Right atrium auricular region (tissue), 2 donors: ENCODE results near the gene RAD9B. TPM values are rescaled to one million over a fixed set of nuclear protein-coding genes. Genes with fewer than 3 reads are reported as not detected.
A peak's percentile ranks its signal among the peaks of the same experiment; 100 is the strongest.

Experiments
- DNase-seq: peaks from one replicate; pipeline ENCODE4 v3.0.0-alpha.2; 2019; ENCODE audit warnings: low spot score
- H3K27ac ChIP-seq, 2 donors: fragments of 200-600 bp; sonication (generic); 1 replicate in 1 of 2; 2 replicates in 1 of 2; pipeline ENCODE4 v1.5.1; 2016 to 2019
- H3K27me3 ChIP-seq, 2 donors: fragments of 200-600 bp; sonication (generic); one replicate each; pipeline versions ENCODE4 v1.5.1 to v1.6.0; 2017 to 2019
- H3K36me3 ChIP-seq: fragments of 200-600 bp; sonication (generic); one replicate; pipeline ENCODE4 v1.5.1; 2016
- H3K4me1 ChIP-seq, 2 donors: fragments of 200-600 bp; sonication (generic); one replicate each; pipeline versions ENCODE4 v1.5.1 to v1.6.0; 2017 to 2019
- H3K4me3 ChIP-seq, 2 donors: fragments of 200-600 bp; sonication (generic); 1 replicate in 1 of 2; 2 replicates in 1 of 2; pipeline ENCODE4 v1.5.1; 2017 to 2019; ENCODE audit warnings: mild to moderate bottlenecking in 1 of 2, moderate library complexity in 1 of 2
- H3K9me3 ChIP-seq, 2 donors: fragments of 200-600 bp; sonication (generic); one replicate each; pipeline ENCODE4 v1.5.1; 2019
- total RNA-seq, 2 donors: library from RNA; depleted of rRNA; stranded (reverse); fragments of >200 nt; gene quantifications; one replicate each; pipeline ENCODE4 v1.1.0, GENCODE V29; 2016
- TF ChIP-seq, protein P1 (sequence below), 2 donors: fragments of 200-600 bp; sonication (generic); IDR thresholded peaks; one replicate each; pipeline ENCODE4 v1.5.1; 2019; ENCODE audit warnings: antibody characterized with exemption in 2 of 2

Gene RAD9B
- total RNA-seq, 2 donors from 2014 or later, result 0.26 to 1.2 TPM

DNA sequence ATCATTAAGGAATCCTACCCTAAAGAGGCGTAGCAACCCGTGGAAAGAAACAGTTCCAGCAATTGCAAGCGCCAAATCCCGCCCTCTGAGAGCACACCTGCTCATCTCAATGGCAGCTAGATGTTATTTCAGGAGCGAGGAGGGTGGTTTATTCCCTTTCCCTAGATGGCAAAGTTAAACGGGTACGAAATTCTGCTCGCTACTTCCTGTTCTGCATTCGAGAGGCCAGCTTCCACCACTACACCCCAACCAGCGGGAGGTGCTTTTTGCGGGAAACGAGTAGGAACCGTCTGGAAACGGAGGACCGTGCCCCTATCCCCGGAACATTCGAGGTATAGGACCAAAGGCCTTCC lies 756 bp upstream of the RAD9B start:
- Histone ChIP-seq H3K36me3 (no peaks in the 10 kb centered on the region), H3K27me3 (no peaks in the 10 kb centered on the region), H3K27ac (peak overlapping the region; percentile 89 to 91), H3K4me1 (peaks cover 0 to 34% of the 10 kb centered on the region in 2 donors), H3K9me3 (no peaks in the 10 kb centered on the region), H3K4me3 (peak overlapping the region; percentile 90 to 94)
- DNase-seq, result no peak
- TF ChIP-seq, protein P1, sequence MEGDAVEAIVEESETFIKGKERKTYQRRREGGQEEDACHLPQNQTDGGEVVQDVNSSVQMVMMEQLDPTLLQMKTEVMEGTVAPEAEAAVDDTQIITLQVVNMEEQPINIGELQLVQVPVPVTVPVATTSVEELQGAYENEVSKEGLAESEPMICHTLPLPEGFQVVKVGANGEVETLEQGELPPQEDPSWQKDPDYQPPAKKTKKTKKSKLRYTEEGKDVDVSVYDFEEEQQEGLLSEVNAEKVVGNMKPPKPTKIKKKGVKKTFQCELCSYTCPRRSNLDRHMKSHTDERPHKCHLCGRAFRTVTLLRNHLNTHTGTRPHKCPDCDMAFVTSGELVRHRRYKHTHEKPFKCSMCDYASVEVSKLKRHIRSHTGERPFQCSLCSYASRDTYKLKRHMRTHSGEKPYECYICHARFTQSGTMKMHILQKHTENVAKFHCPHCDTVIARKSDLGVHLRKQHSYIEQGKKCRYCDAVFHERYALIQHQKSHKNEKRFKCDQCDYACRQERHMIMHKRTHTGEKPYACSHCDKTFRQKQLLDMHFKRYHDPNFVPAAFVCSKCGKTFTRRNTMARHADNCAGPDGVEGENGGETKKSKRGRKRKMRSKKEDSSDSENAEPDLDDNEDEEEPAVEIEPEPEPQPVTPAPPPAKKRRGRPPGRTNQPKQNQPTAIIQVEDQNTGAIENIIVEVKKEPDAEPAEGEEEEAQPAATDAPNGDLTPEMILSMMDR (IDR thresholded peaks at IDR 0.05), result no peak

DNA sequence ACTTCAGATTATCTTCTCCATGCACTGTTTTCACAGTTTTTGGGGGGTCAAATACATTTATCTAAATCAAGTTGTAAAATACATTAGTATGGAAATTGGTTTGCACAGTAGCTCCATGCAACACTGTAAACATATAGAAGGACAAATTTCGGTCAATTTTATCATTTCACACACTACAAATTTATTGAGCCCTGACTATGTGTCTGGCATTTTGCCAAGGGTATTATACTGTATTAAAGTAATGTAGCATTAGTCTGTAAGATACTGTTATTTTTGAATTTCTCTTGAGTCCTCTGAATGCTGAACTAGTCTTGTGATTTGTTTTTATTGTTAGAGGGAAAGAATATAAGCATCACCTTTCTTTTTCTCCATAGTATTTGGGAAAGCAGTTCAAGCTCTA lies 1.3 kb downstream of the RAD9B start:
- DNase-seq, result no peak
- no peak overlapping the region for H3K4me3 ChIP-seq
- H3K9me3 ChIP-seq, result no peaks in the 10 kb centered on the region
- no peaks in the 10 kb centered on the region for H3K27me3 ChIP-seq
- H3K27ac ChIP-seq, result no peak overlapping the region
- no peaks in the 10 kb centered on the region for H3K36me3 ChIP-seq
- H3K4me1 ChIP-seq, result peaks cover 0 to 34% of the 10 kb centered on the region in 2 donors
- TF ChIP-seq, protein P1 (IDR thresholded peaks at IDR 0.05), result no peak

DNA sequence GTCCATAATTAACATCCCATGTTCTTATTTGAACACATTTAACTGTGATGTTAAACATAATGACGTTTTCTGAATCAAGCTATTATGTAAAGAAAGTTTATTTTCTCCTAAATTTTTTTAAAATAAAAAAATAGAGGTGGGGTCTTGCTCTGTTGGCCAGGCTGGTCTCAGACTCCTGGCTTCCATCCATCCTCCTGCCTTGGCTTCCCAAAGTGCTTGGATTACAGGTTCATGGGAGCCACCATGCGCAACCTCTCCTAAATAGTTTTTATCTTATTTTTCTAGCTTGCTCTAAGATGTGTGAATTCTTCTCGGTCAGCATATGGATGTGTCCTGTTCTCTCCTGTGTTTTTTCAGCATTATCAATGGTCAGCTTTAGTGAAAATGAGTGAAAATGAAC lies 3.2 kb downstream of the RAD9B start:
- H3K9me3 ChIP-seq, result no peaks in the 10 kb centered on the region
- H3K4me1 ChIP-seq, result peaks cover 0 to 15% of the 10 kb centered on the region in 2 donors
- H3K4me3 ChIP-seq, result no peak overlapping the region
- TF ChIP-seq, protein P1 (IDR thresholded peaks at IDR 0.05), result no peak
- no peaks in the 10 kb centered on the region for H3K27me3 ChIP-seq
- no peaks in the 10 kb centered on the region for H3K36me3 ChIP-seq
- H3K27ac ChIP-seq, result no peak overlapping the region
- no peak for DNase-seq

DNA sequence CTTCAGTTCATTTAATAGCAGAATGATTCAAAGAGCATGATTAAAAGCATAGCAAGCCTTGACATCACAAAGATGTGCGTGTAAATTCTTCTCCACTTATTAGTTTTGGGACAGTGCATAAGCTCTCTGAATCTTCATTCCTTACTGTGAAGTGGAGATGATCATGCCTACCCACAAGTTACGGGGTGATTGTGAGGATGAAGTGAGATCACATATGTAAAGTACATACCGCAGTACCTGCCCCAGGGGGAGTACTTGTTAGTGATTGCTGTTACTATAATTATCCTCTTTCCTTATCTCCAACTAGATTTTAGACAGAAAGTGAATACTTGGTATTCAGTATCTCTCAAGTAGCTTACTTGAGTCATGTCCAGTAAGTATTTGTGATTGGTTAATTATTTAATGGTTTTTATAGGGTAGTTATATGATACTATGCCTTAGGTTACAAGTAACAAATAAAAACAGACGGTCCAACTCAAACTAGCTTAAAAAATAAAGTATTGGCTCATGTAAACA lies 6.0 kb downstream of the RAD9B start:
- H3K27me3 ChIP-seq, result no peaks in the 10 kb centered on the region
- H3K36me3 ChIP-seq, result no peaks in the 10 kb centered on the region
- no peak for DNase-seq
- H3K4me3 ChIP-seq, result no peak overlapping the region
- TF ChIP-seq, protein P1 (IDR thresholded peaks at IDR 0.05), result no peak
- no peak overlapping the region for H3K27ac ChIP-seq
- no peaks in the 10 kb centered on the region for H3K4me1 ChIP-seq
- H3K9me3 ChIP-seq, result no peaks in the 10 kb centered on the region

DNA sequence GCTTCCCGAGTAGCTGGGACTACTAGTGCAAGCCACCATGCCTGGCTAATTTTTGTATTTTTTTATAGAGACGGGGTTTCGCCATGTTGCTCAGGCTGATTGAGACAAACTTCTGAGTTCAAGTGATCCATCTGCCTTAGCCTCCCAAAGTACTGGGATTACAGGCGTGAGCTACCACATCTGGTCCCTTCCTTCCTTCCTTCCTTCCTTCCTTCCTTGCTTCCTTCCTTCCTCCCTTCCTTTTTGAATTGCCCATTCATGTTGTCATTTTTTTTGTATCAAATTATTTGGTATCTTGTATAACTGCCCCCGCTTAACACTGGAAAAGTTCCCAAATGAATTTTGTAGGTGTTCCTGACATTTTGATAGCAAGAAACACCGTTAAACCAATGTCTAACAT lies 11.7 kb downstream of the RAD9B start:
- H3K4me1 ChIP-seq, result no peaks in the 10 kb centered on the region
- H3K27me3 ChIP-seq, result no peaks in the 10 kb centered on the region
- H3K9me3 ChIP-seq, result no peaks in the 10 kb centered on the region
- H3K27ac ChIP-seq, result no peak overlapping the region
- H3K4me3 ChIP-seq, result no peak overlapping the region
- TF ChIP-seq, protein P1 (IDR thresholded peaks at IDR 0.05), result no peak
- H3K36me3 ChIP-seq, result no peaks in the 10 kb centered on the region
- no peak for DNase-seq

DNA sequence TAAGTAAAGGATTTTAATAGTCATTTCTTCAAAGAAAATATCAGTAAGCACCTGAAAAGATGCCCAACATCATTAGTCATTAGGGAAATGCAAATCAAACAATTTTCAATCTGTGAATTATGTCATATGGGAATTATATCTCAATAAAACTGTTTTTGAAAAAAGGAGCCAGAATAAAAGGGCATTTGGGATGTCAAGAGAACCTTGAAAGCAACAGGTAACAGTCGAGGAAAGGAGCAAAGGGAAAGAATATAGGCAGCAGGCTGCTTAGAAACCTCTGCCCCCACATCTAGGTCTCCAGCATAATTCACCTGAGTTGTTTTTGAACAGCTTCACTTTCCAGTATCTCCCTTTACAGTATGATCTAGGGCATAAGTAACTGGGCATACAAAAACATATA lies 12.2 kb downstream of the RAD9B start:
- no peaks in the 10 kb centered on the region for H3K4me1 ChIP-seq
- no peaks in the 10 kb centered on the region for H3K9me3 ChIP-seq
- TF ChIP-seq, protein P1 (IDR thresholded peaks at IDR 0.05), result no peak
- H3K27me3 ChIP-seq, result no peaks in the 10 kb centered on the region
- DNase-seq, result no peak
- no peak overlapping the region for H3K4me3 ChIP-seq
- H3K36me3 ChIP-seq, result no peaks in the 10 kb centered on the region
- no peak overlapping the region for H3K27ac ChIP-seq
